Panc1 (cell line): ENCODE data around the gene SATB2. TPM values are rescaled to one million over a fixed set of nuclear protein-coding genes. Genes with fewer than 3 reads are reported as not detected.

Source experiments
- ATAC-seq: fragments of 200-7000 bp; cut with Tn5 transposase; 2 replicates; pipeline ENCODE4 v1.9.1; 2020; ENCODE audit warnings: mild to moderate bottlenecking, moderate library complexity
- BruUV-seq: library from RNA; stranded (reverse); fragments of 400-500 nt; replicated peaks from 2 replicates; lab custom pipeline; 2021; lab: Mats Ljungman, UMichigan
- CTCF ChIA-PET: fragments of 300-600 bp; sonication (Branson Sonifier 250); formaldehyde crosslinking; loops from one replicate; lab custom pipeline; 2022; ENCODE audit warnings: antibody characterized with exemption; lab: Charles Lee
- POLR2A ChIA-PET: fragments of 300-600 bp; sonication (Branson Sonifier 250); formaldehyde crosslinking; loops from one replicate; lab custom pipeline; 2022; ENCODE audit warnings: antibody characterized with exemption; lab: Charles Lee
- DNase-seq: peaks from one replicate; pipeline ENCODE4 v3.0.0-alpha.2; 2010; ENCODE audit warnings: low read depth, low spot score
- H3K27ac ChIP-seq: 2 replicates; pipeline ENCODE4 v1.5.1; 2011; ENCODE audit warnings: mild to moderate bottlenecking, low read length, inconsistent platforms
- H3K27me3 ChIP-seq: fragments of 200-500 bp; sonication (Bioruptor generic); 2 replicates; pipeline ENCODE4 v1.6.0; 2014; ENCODE audit warnings: low read length, inconsistent platforms; ENCODE audit not compliant: control insufficient read depth, insufficient read depth
- H3K36me3 ChIP-seq: fragments of 200-500 bp; sonication (Bioruptor generic); 2 replicates; pipeline ENCODE4 v1.5.1; 2014; ENCODE audit warnings: inconsistent platforms, mild to moderate bottlenecking, low read length, moderate library complexity; ENCODE audit not compliant: control insufficient read depth, insufficient read depth
- H3K4me1 ChIP-seq: 2 replicates; pipeline ENCODE4 v1.5.1; 2011; ENCODE audit warnings: inconsistent platforms, mild to moderate bottlenecking, low read length, moderate library complexity; ENCODE audit not compliant: control insufficient read depth, insufficient read depth
- H3K4me3 ChIP-seq, 2 experiments: 2 replicates each; pipeline ENCODE4 v1.5.1; 2011 to 2012; ENCODE audit warnings: low read depth in 2 of 2, low read length in 2 of 2, mild to moderate bottlenecking in 2 of 2, inconsistent platforms in 1 of 2, moderate library complexity in 1 of 2
- H3K9me3 ChIP-seq: fragments of 200-500 bp; sonication (Bioruptor generic); 2 replicates; pipeline ENCODE4 v1.5.1; 2014; ENCODE audit warnings: low read depth, mild to moderate bottlenecking, inconsistent platforms, low read length, moderate library complexity; ENCODE audit not compliant: control insufficient read depth, insufficient read depth
- CTCF ChIP-seq: fragments of 450-650 bp; IDR thresholded peaks from 2 replicates; pipeline ENCODE4 v1.5.1; 2017; ENCODE audit warnings: mild to moderate bottlenecking
- POLR2AphosphoS5 ChIP-seq: IDR thresholded peaks from 2 replicates; pipeline ENCODE4 v1.6.1; 2012; ENCODE audit warnings: mild to moderate bottlenecking, low read depth, low read length, moderate library complexity
- REST ChIP-seq, 2 experiments: IDR thresholded peaks; 2 replicates each; pipeline ENCODE4 v1.6.1; 2011 to 2012; ENCODE audit warnings: low read depth in 2 of 2, control low read depth in 1 of 2, low read length in 1 of 2, mild to moderate bottlenecking in 1 of 2, moderate library complexity in 1 of 2; ENCODE audit not compliant: insufficient read depth in 1 of 2
- SIN3A ChIP-seq: IDR thresholded peaks from 2 replicates; pipeline ENCODE4 v1.6.1; 2012; ENCODE audit warnings: low read depth, mild to moderate bottlenecking, low read length, moderate library complexity, borderline replicate concordance; ENCODE audit not compliant: insufficient read depth
- TCF7L2 ChIP-seq: IDR thresholded peaks from 2 replicates; pipeline ENCODE4 v1.6.1; 2011; ENCODE audit warnings: mild to moderate bottlenecking, low read depth, low read length, inconsistent platforms
- in situ Hi-C: cut with HindIII; loops from 2 replicates; pipeline ENCODE4 v1.10.0; 2016; ENCODE audit warnings: low sequenced_read_pairs, low pct_unique_long_range_greater_than_20kb
- intact Hi-C: fragments of 100-400 bp; cut with micrococcal nuclease; formaldehyde crosslinking; loops from one replicate; pipeline ENCODE4 v1.10.0; 2022; ENCODE audit not compliant: unreplicated experiment
- total RNA-seq: library from RNA; stranded (reverse); gene quantifications from one replicate; pipeline ENCODE4 v1.2.1, GENCODE V29; 2021; ENCODE audit not compliant: unreplicated experiment

Gene SATB2
- total RNA-seq, 1 experiment from 2014 or later = 43.2 TPM

GRCh38 chr2:199395311-199395710, 62.4 kb downstream of the SATB2 start:
- ChIA-PET CTCF (no interaction called here), POLR2A (no interaction called here)
- ATAC-seq (no peak), DNase-seq (no peak)
- in situ Hi-C loops = no loop called here
- Histone ChIP-seq H3K27ac (no peak overlapping the region), H3K4me1 (no peaks in the 10 kb centered on the region), H3K36me3 (peaks cover 7% of the 10 kb centered on the region; the same call in 1 of the 2 replicates), H3K27me3 (no peaks in the 10 kb centered on the region), H3K4me3 (no peak overlapping the region), H3K9me3 (no peaks in the 10 kb centered on the region)
- intact Hi-C loops = no loop called here
- no peak for TF ChIP-seq POLR2AphosphoS5
- no peak for TF ChIP-seq TCF7L2
- TF ChIP-seq REST (IDR thresholded peaks at IDR 0.05; ENCODE audit: insufficient read depth in 1 of 2, low read depth in 2 of 2, low read length in 1 of 2) = no peak
- no peak for TF ChIP-seq CTCF
- TF ChIP-seq SIN3A = no peak
- no TSS peak for BruUV-seq

- CTCF ChIA-PET = no interaction called here
- intact Hi-C loops = no loop called here
- Histone ChIP-seq H3K4me3 (no peak overlapping the region), H3K36me3 (peaks cover 8% of the 10 kb centered on the region; the same call in 1 of the 2 replicates), H3K4me1 (no peaks in the 10 kb centered on the region; the same call in 1 of the 2 replicates), H3K27me3 (no peaks in the 10 kb centered on the region), H3K27ac (no peak overlapping the region), H3K9me3 (no peaks in the 10 kb centered on the region)
- in situ Hi-C loops = no loop called here
- ATAC-seq (no peak), DNase-seq (no peak)
- TF ChIP-seq REST (IDR thresholded peaks at IDR 0.05; ENCODE audit: insufficient read depth in 1 of 2, low read depth in 2 of 2, low read length in 1 of 2) = no peak
- TF ChIP-seq CTCF = no peak
- no peak for TF ChIP-seq SIN3A
- no peak for TF ChIP-seq TCF7L2
- TF ChIP-seq POLR2AphosphoS5 = no peak
- BruUV-seq = no TSS peak
- POLR2A ChIA-PET = no interaction called here
Observed at GRCh38 chr2:199392363-199392762, 65.4 kb downstream of the SATB2 start.
